ENCODE measurements around the gene GUCA1A. TPM values are rescaled to one million over a fixed set of nuclear protein-coding genes. Genes with fewer than 3 reads are reported as not detected.
A peak's percentile ranks its signal among the peaks of the same experiment; 100 is the strongest.

GUCA1A gene
- total and polyA plus RNA-seq, 5 donors from 2014 or later, result not detected

DNA sequence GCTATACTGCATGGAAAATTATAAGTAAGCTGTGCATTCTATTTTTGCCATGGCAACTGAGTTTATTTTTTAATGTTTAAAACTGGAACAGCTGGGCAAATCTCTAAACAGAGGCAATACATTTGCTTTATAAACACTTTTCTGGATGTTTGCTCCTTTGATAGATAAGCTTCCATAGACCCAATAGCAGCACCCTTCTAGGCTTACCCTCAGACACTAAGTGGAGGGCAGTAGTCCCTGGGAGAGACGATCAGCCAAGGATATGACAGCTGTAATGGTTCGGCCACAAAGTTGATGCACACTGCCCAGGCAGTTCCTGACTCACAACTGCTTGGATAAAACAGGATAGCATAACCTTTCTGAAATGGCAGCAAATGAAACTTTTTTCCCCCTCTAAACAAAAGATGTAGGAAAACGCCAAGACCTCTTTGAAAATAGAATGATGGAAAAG lies 53.0 kb downstream of the GUCA1A start:
- Histone ChIP-seq H3K27me3 (ENCODE audit: control insufficient read depth, insufficient read depth, low read length) (no peaks in the 10 kb centered on the region), H3K4me3 (ENCODE audit: low read depth, low read length) (no peak overlapping the region), H3K4me1 (ENCODE audit: control insufficient read depth, insufficient read depth, low read length, poor library complexity, severe bottlenecking) (no peaks in the 10 kb centered on the region), H3K27ac (ENCODE audit: insufficient read depth, low read length, poor library complexity, severe bottlenecking) (no peak overlapping the region), H3K9me3 (ENCODE audit: control insufficient read depth in 2 of 2, low read length in 2 of 2) (no peaks in the 10 kb centered on the region), H3K36me3 (ENCODE audit: control insufficient read depth, insufficient read depth, low read length) (peaks cover 42% of the 10 kb centered on the region)
- H3K27ac Mint-ChIP-seq, result no peak overlapping the region
- ATAC-seq (ENCODE audit: low read depth in 2 of 2), result no peak
- no peak overlapping the region for H3K4me3 Mint-ChIP-seq
- peaks cover 0 to 6% (median 3%) of the 10 kb centered on the region in 4 donors for H3K4me1 Mint-ChIP-seq
- peaks cover 15% of the 10 kb centered on the region for H3K36me3 Mint-ChIP-seq
- no peak for DNase-seq
- no peaks in the 10 kb centered on the region for H3K9me3 Mint-ChIP-seq
- H3K27me3 Mint-ChIP-seq, result no peaks in the 10 kb centered on the region

DNA sequence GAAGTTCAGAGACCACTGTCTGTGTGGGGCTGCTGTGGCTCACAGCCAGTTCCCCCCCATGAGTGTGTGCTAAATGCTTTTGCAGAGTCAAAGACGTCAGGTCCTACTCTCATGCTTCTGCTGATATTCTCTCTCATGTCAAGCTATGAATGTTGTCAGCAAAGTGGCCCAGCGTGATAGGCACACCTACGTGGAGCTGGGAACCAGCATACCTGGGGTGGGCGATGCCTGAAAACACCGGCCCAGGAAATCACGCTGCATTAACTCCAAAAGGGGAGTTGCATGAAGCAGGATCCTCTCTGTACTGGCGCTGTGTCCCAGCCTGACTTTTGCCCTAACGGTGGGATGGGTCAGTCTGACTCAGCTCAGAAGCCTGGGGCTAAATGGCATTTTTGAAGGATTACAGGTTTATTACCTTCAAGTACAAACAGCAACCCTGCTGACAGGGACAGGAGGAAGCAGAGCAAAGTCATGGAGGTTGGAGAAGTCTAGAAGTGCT lies 53.5 kb downstream of the GUCA1A start:
- Mint-ChIP-seq H3K27ac (peak overlapping the region in 1 of 3 donors; percentile 46), H3K27me3 (no peaks in the 10 kb centered on the region), H3K4me3 (no peak overlapping the region), H3K9me3 (no peaks in the 10 kb centered on the region), H3K4me1 (peaks cover 0 to 6% (median 3%) of the 10 kb centered on the region in 4 donors), H3K36me3 (peaks cover 15% of the 10 kb centered on the region)
- Histone ChIP-seq H3K4me3 (ENCODE audit: low read depth, low read length) (no peak overlapping the region), H3K36me3 (ENCODE audit: control insufficient read depth, insufficient read depth, low read length) (peaks cover 47% of the 10 kb centered on the region), H3K9me3 (ENCODE audit: control insufficient read depth in 2 of 2, low read length in 2 of 2) (no peaks in the 10 kb centered on the region), H3K27me3 (ENCODE audit: control insufficient read depth, insufficient read depth, low read length) (no peaks in the 10 kb centered on the region), H3K4me1 (ENCODE audit: control insufficient read depth, insufficient read depth, low read length, poor library complexity, severe bottlenecking) (no peaks in the 10 kb centered on the region), H3K27ac (ENCODE audit: insufficient read depth, low read length, poor library complexity, severe bottlenecking) (no peak overlapping the region)
- ATAC-seq (ENCODE audit: low read depth in 2 of 2) (no peak), DNase-seq (no peak)

DNA sequence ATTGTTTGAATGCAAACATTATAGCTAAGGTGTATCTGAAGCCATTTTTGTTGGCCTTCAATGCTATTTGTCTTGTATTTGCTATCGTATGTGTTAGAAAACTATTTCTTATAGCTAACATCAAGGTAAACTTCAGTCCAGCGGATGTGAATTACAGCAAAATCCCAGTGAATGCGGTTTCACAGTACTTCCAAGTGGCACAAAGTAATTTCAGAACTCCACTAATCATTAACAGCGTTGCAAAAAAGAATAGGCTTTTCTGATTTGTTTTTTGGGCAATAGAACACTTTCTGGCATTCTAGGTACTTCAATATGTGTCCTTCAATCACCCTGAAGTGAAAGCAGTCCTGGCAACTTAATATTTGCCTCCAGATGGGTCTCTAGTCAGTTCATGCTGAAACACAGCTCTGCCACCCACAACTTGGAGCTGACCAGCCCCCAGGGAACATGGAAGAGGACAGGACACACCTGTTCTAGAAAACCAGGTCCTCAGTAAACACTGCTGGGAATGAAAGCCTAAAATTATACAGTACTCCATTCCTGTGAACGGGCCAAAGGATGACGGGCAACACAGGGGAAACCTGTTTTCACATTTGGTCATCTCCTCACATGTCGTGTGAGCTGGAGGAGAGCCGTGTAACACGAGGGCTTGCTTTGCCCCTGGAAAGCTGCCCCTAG lies 54.1 kb downstream of the GUCA1A start:
- no peaks in the 10 kb centered on the region for H3K4me1 ChIP-seq (ENCODE audit: control insufficient read depth, insufficient read depth, low read length, poor library complexity, severe bottlenecking)
- Mint-ChIP-seq H3K9me3 (no peaks in the 10 kb centered on the region), H3K27ac (no peak overlapping the region), H3K27me3 (no peaks in the 10 kb centered on the region), H3K4me3 (no peak overlapping the region), H3K4me1 (peaks cover 0 to 6% (median 3%) of the 10 kb centered on the region in 4 donors), H3K36me3 (peaks cover 21% of the 10 kb centered on the region)
- H3K36me3 ChIP-seq (ENCODE audit: control insufficient read depth, insufficient read depth, low read length), result peaks cover 53% of the 10 kb centered on the region
- DNase-seq (no peak), ATAC-seq (ENCODE audit: low read depth in 2 of 2) (no peak)
- H3K4me3 ChIP-seq (ENCODE audit: low read depth, low read length), result no peak overlapping the region
- no peaks in the 10 kb centered on the region for H3K9me3 ChIP-seq (ENCODE audit: control insufficient read depth in 2 of 2, low read length in 2 of 2)
- no peak overlapping the region for H3K27ac ChIP-seq (ENCODE audit: insufficient read depth, low read length, poor library complexity, severe bottlenecking)
- no peaks in the 10 kb centered on the region for H3K27me3 ChIP-seq (ENCODE audit: control insufficient read depth, insufficient read depth, low read length)

DNA sequence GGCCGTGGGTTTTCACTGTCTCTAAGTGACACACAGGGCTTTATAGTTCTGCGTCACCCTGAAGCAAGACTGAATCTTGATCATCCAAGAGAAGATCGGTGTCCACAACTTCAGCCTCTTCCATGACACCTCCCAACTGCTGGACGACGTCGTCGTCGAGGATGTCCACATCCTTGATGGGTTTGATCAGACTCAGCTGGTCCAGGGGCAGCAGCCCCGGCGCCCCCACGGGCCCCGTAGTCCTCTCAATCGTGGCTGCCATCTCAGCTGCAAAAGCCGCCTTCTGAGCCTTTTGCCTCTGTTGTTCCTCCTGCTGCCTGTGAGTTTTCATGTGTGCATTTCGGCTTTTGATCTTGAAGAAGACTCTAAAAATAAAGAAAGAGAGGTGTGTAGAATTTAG lies 55.1 kb downstream of the GUCA1A start:
- Mint-ChIP-seq H3K27me3 (no peaks in the 10 kb centered on the region), H3K36me3 (peaks cover 21% of the 10 kb centered on the region), H3K27ac (no peak overlapping the region), H3K9me3 (no peaks in the 10 kb centered on the region), H3K4me3 (no peak overlapping the region), H3K4me1 (peaks cover 0 to 6% (median 3%) of the 10 kb centered on the region in 4 donors)
- DNase-seq, result no peak
- H3K4me3 ChIP-seq (ENCODE audit: low read depth, low read length), result no peak overlapping the region
- ATAC-seq (ENCODE audit: low read depth in 2 of 2), result no peak
- no peak overlapping the region for H3K27ac ChIP-seq (ENCODE audit: insufficient read depth, low read length, poor library complexity, severe bottlenecking)
- no peaks in the 10 kb centered on the region for H3K4me1 ChIP-seq (ENCODE audit: control insufficient read depth, insufficient read depth, low read length, poor library complexity, severe bottlenecking)
- no peaks in the 10 kb centered on the region for H3K9me3 ChIP-seq (ENCODE audit: control insufficient read depth in 2 of 2, low read length in 2 of 2)
- H3K36me3 ChIP-seq (ENCODE audit: control insufficient read depth, insufficient read depth, low read length), result peaks cover 60% of the 10 kb centered on the region
- no peaks in the 10 kb centered on the region for H3K27me3 ChIP-seq (ENCODE audit: control insufficient read depth, insufficient read depth, low read length)

Other genes starting within 250 kb of the GUCA1A start
- 319 TPM for gene CCND3, start 231.6 kb upstream of the GUCA1A start, total RNA-seq
- 100 to 1,000 TPM; 246 to 564 (median 389) TPM for gene CCND3, start 231.6 kb upstream of the GUCA1A start, polyA plus RNA-seq
- 46.7 TPM for gene TAF8, start 122.8 kb upstream of the GUCA1A start, total RNA-seq
- 10 to 100 TPM; 15.9 to 24.1 (median 20.7) TPM for gene TAF8, start 122.8 kb upstream of the GUCA1A start, polyA plus RNA-seq
- not detected for gene C6orf132, start 30.7 kb upstream of the GUCA1A start, total RNA-seq
- under 1 TPM in 1 of 4 donors, not detected in 3; 0.05 TPM for gene C6orf132, start 30.7 kb upstream of the GUCA1A start, polyA plus RNA-seq
- gene GUCA1B, start 21.6 kb downstream of the GUCA1A start, total RNA-seq, result 2.2 TPM
- gene GUCA1B, start 21.6 kb downstream of the GUCA1A start, polyA plus RNA-seq, result under 1 TPM in 1 of 4 donors, not detected in 3; 0.40 TPM
- gene MRPS10, start 44.5 kb downstream of the GUCA1A start, total RNA-seq, result 16.2 TPM
- gene MRPS10, start 44.5 kb downstream of the GUCA1A start, polyA plus RNA-seq, result 10 to 100 TPM; 44.7 to 53.9 (median 48.3) TPM

Data from CD4-positive, CD25-positive, alpha-beta regulatory T cell (primary cell).